HCT116 (cell line): ENCODE data around the gene CYP2B6. TPM values are rescaled to one million over a fixed set of nuclear protein-coding genes. Genes with fewer than 3 reads are reported as not detected.

Experiments
- ATAC-seq: fragments of 200-7000 bp; cut with Tn5 transposase; 2 replicates; pipeline ENCODE4 v1.9.1; 2020; ENCODE audit warnings: mild to moderate bottlenecking, moderate library complexity
- BruUV-seq: library from RNA; stranded (reverse); fragments of 400-500 nt; replicated peaks from 2 replicates; lab custom pipeline; 2021; lab: Mats Ljungman, UMichigan
- CTCF ChIA-PET: fragments of 300-600 bp; sonication (Branson Sonifier 250); formaldehyde crosslinking; loops from one replicate; lab custom pipeline; 2021; ENCODE audit warnings: antibody characterized with exemption; lab: Charles Lee
- POLR2A ChIA-PET: fragments of 300-600, 350-600 bp; sonication (Branson Sonifier 250); formaldehyde crosslinking; loops from one replicate; lab custom pipeline; 2021; ENCODE audit warnings: antibody characterized with exemption; lab: Charles Lee
- RAD21 ChIA-PET, 2 experiments: fragments of 300-600 bp; sonication (Branson Sonifier 250); formaldehyde crosslinking; loops; one replicate each; lab custom pipeline; 2023; ENCODE audit warnings: low total read pairs in 2 of 2; ENCODE audit not compliant: uncharacterized antibody in 2 of 2, unreplicated experiment in 2 of 2, low non-redundant PET in 1 of 2; lab: Charles Lee
- DNase-seq: peaks from one replicate; pipeline ENCODE4 v3.0.0-alpha.2; 2010; ENCODE audit warnings: low read depth, low spot score
- H2AFZ ChIP-seq: fragments of 200-600 bp; shearing (Covaris generic), sonication (generic); 2 replicates; pipeline ENCODE4 v1.6.1; 2017; ENCODE audit warnings: low read depth, mixed run types, mixed read lengths, antibody characterized with exemption, low read length; ENCODE audit not compliant: poor library complexity, severe bottlenecking
- H3K27ac ChIP-seq: 2 replicates; pipeline ENCODE4 v1.5.1; 2012; ENCODE audit warnings: low read depth, low read length
- H3K27me3 ChIP-seq: fragments of 200-600 bp; sonication (generic); 2 replicates; pipeline ENCODE4 v1.6.1; 2016; ENCODE audit warnings: mixed run types, low read length, mixed read lengths; ENCODE audit not compliant: insufficient read depth
- H3K36me3 ChIP-seq, 2 experiments: fragments of 200-500 bp in 1 of 2; fragments of 200-600 bp in 1 of 2; sonication (Bioruptor generic) in 1 of 2; sonication (generic) in 1 of 2; 2 replicates each; pipeline versions ENCODE4 v1.5.1 to v1.6.1; 2014 to 2016; ENCODE audit warnings: low read length in 2 of 2, inconsistent platforms in 1 of 2, mixed read lengths in 1 of 2, mixed run types in 1 of 2; ENCODE audit not compliant: insufficient read depth in 2 of 2, control insufficient read depth in 1 of 2
- H3K4me1 ChIP-seq, 2 experiments: fragments of 200-600 bp in 1 of 2; sonication (generic) in 1 of 2; 2 replicates each; pipeline versions ENCODE4 v1.5.1 to v1.6.1; 2012 to 2017; ENCODE audit warnings: low read length in 2 of 2, inconsistent platforms in 1 of 2, mild to moderate bottlenecking in 1 of 2, mixed read lengths in 1 of 2, mixed run types in 1 of 2, moderate library complexity in 1 of 2; ENCODE audit not compliant: insufficient read depth in 2 of 2, control insufficient read depth in 1 of 2
- H3K4me2 ChIP-seq: fragments of 200-600 bp; sonication (generic); 2 replicates; pipeline ENCODE4 v1.6.1; 2017; ENCODE audit warnings: mixed run types, low read length, mixed read lengths
- H3K4me3 ChIP-seq, 2 experiments: fragments of 200-600 bp in 1 of 2; sonication (generic) in 1 of 2; replicated peaks in 1 of 2; 2 replicates each; pipeline ENCODE4 v1.5.1; 2011 to 2016; ENCODE audit warnings: low read length in 2 of 2, control low read depth in 1 of 2, low read depth in 1 of 2, mild to moderate bottlenecking in 1 of 2, mixed read lengths in 1 of 2, mixed run types in 1 of 2
- H3K79me2 ChIP-seq: fragments of 200-600 bp; sonication (generic); 2 replicates; pipeline ENCODE4 v1.6.1; 2017; ENCODE audit warnings: mild to moderate bottlenecking, mixed run types, low read length, moderate library complexity, mixed read lengths; ENCODE audit not compliant: insufficient read depth
- H3K9ac ChIP-seq: fragments of 200-600 bp; sonication (generic); 2 replicates; pipeline ENCODE4 v1.6.1; 2016; ENCODE audit warnings: low read length, mixed read lengths
- H3K9me2 ChIP-seq: fragments of 200-600 bp; sonication (generic), shearing (Covaris generic); 2 replicates; pipeline ENCODE4 v1.6.1; 2017; ENCODE audit warnings: mixed run types, mild to moderate bottlenecking, moderate library complexity; ENCODE audit not compliant: insufficient read depth
- H3K9me3 ChIP-seq, 2 experiments: fragments of 200-500 bp in 1 of 2; fragments of 200-600 bp in 1 of 2; sonication (Bioruptor generic) in 1 of 2; sonication (generic) in 1 of 2; 2 replicates each; pipeline ENCODE4 v1.6.1; 2014 to 2017; ENCODE audit warnings: low read length in 2 of 2, mixed read lengths in 2 of 2, inconsistent platforms in 1 of 2, low read depth in 1 of 2, mild to moderate bottlenecking in 1 of 2, mixed run types in 1 of 2, moderate library complexity in 1 of 2; ENCODE audit not compliant: control insufficient read depth in 1 of 2, insufficient read depth in 1 of 2
- H4K20me1 ChIP-seq: fragments of 200-600 bp; sonication (generic), shearing (Covaris generic); 2 replicates; pipeline ENCODE4 v1.6.1; 2017; ENCODE audit warnings: mixed run types, mild to moderate bottlenecking, moderate library complexity; ENCODE audit not compliant: insufficient read depth
- EGR1 ChIP-seq: IDR thresholded peaks from 2 replicates; pipeline ENCODE4 v1.6.1; 2012; ENCODE audit warnings: low read depth
- ELF1 ChIP-seq: IDR thresholded peaks from 2 replicates; pipeline ENCODE4 v1.6.1; 2012; ENCODE audit warnings: low read depth, borderline replicate concordance
- EZH2 ChIP-seq: fragments of 200-600 bp; sonication (generic); IDR thresholded peaks from 2 replicates; pipeline ENCODE4 v1.6.1; 2017; ENCODE audit warnings: antibody characterized with exemption, mixed run types
- FOSL1 ChIP-seq: IDR thresholded peaks from 2 replicates; pipeline ENCODE4 v1.6.1; 2012; ENCODE audit warnings: low read depth
- RAD21 ChIP-seq: IDR thresholded peaks from 2 replicates; pipeline ENCODE4 v1.6.1; 2012; ENCODE audit warnings: low read depth, mild to moderate bottlenecking
- REST ChIP-seq: IDR thresholded peaks from 2 replicates; pipeline ENCODE4 v1.6.1; 2012; ENCODE audit warnings: low read depth
- SRF ChIP-seq: IDR thresholded peaks from 2 replicates; pipeline ENCODE4 v1.6.1; 2012; ENCODE audit warnings: low read depth
- TCF7L2 ChIP-seq: IDR thresholded peaks from 2 replicates; pipeline ENCODE4 v1.7.0; 2011; ENCODE audit warnings: borderline replicate concordance, inconsistent platforms; ENCODE audit not compliant: insufficient read depth, insufficient read length; ENCODE audit errors: extremely low read depth
- YY1 ChIP-seq: IDR thresholded peaks from 2 replicates; pipeline ENCODE4 v1.6.1; 2011; ENCODE audit warnings: low read length, low read depth, moderate library complexity, mild to moderate bottlenecking; ENCODE audit not compliant: insufficient replicate concordance; ENCODE audit errors: extremely low read depth
- intact Hi-C: fragments of 100-400 bp; cut with micrococcal nuclease; formaldehyde crosslinking; loops from 2 replicates; pipeline ENCODE4 v1.10.0; 2022
- total RNA-seq: library from RNA; stranded (reverse); gene quantifications from one replicate; pipeline ENCODE4 v1.2.1, GENCODE V29; 2021; ENCODE audit not compliant: unreplicated experiment
- TF ChIP-seq, protein P1 (sequence below): IDR thresholded peaks from 2 replicates; pipeline ENCODE4 v1.6.1; 2012
- TF ChIP-seq, protein P2 (sequence below), 3 experiments: fragments of 200-600 bp in 1 of 3; sonication (generic) in 1 of 3; IDR thresholded peaks in 2 of 3; conservative IDR thresholded peaks in 1 of 3; 2 replicates each; pipeline ENCODE4 v1.5.1; 2012 to 2017; ENCODE audit warnings: low read depth in 2 of 3, low read length in 2 of 3, antibody characterized with exemption in 1 of 3, borderline replicate concordance in 1 of 3, control low read depth in 1 of 3, mild to moderate bottlenecking in 1 of 3, mixed read lengths in 1 of 3, mixed run types in 1 of 3, moderate library complexity in 1 of 3; ENCODE audit not compliant: insufficient read depth in 1 of 3

The CYP2B6 gene
- total RNA-seq, 1 experiment from 2014 or later = 0.74 TPM

- H3K27ac ChIP-seq = no peak overlapping the region
- ATAC-seq = no peak
- BruUV-seq = no TSS peak
- DNase-seq = no peak
- ChIA-PET RAD21 (no interaction called here), CTCF (no interaction called here), POLR2A (no interaction called here)
- H3K79me2 ChIP-seq = no peaks in the 10 kb centered on the region
- H4K20me1 ChIP-seq = no peaks in the 10 kb centered on the region
- H3K27me3 ChIP-seq = peaks cover 20% of the 10 kb centered on the region
- H3K9me2 ChIP-seq = no peaks in the 10 kb centered on the region
- H3K4me2 ChIP-seq = no peak overlapping the region
- no peaks in the 10 kb centered on the region for H3K4me1 ChIP-seq
- no peaks in the 10 kb centered on the region for H3K9me3 ChIP-seq
- no peak overlapping the region for H3K4me3 ChIP-seq
- no peak for TF ChIP-seq TCF7L2
- TF ChIP-seq, protein P1, sequence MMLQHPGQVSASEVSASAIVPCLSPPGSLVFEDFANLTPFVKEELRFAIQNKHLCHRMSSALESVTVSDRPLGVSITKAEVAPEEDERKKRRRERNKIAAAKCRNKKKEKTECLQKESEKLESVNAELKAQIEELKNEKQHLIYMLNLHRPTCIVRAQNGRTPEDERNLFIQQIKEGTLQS = no peak
- no peak for TF ChIP-seq SRF
- no peak for TF ChIP-seq FOSL1
- no peak for TF ChIP-seq YY1
- TF ChIP-seq, protein P2, sequence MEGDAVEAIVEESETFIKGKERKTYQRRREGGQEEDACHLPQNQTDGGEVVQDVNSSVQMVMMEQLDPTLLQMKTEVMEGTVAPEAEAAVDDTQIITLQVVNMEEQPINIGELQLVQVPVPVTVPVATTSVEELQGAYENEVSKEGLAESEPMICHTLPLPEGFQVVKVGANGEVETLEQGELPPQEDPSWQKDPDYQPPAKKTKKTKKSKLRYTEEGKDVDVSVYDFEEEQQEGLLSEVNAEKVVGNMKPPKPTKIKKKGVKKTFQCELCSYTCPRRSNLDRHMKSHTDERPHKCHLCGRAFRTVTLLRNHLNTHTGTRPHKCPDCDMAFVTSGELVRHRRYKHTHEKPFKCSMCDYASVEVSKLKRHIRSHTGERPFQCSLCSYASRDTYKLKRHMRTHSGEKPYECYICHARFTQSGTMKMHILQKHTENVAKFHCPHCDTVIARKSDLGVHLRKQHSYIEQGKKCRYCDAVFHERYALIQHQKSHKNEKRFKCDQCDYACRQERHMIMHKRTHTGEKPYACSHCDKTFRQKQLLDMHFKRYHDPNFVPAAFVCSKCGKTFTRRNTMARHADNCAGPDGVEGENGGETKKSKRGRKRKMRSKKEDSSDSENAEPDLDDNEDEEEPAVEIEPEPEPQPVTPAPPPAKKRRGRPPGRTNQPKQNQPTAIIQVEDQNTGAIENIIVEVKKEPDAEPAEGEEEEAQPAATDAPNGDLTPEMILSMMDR (IDR thresholded peaks at IDR 0.05 in 2 of 3, conservative IDR thresholded peaks at IDR 0.05 in 1 of 3; ENCODE audit: borderline replicate concordance in 1 of 3, insufficient read depth in 1 of 3, low read depth in 2 of 3, low read length in 2 of 3) = no peak
- no peak for TF ChIP-seq REST
- no peak for TF ChIP-seq EGR1
- no peak for TF ChIP-seq EZH2
- no peak for TF ChIP-seq ELF1
- no peak for TF ChIP-seq RAD21
- H2AFZ ChIP-seq = no peak overlapping the region
- intact Hi-C loops = no loop called here
- no peaks in the 10 kb centered on the region for H3K36me3 ChIP-seq
- no peak overlapping the region for H3K9ac ChIP-seq
Measured at GRCh38 chr19:41019346-41019745, 28.3 kb downstream of the CYP2B6 start.
